Erythroblast (primary cell): Measurements from ENCODE around the gene PRRC2C.
A peak's percentile ranks its signal among the peaks of the same experiment; 100 is the strongest.

ENCODE experiments used
- DNase-seq, 2 experiments: peaks; one replicate each; lab custom pipeline; 2025; lab: John Stamatoyannopoulos, UW
- GATA1 ChIP-seq: IDR thresholded peaks from 2 replicates; pipeline ENCODE4 v1.6.1; 2011; ENCODE audit warnings: low read depth, mild to moderate bottlenecking, control low read depth, low read length, moderate library complexity
- POLR2A ChIP-seq: IDR thresholded peaks from 2 replicates; pipeline ENCODE4 v1.6.1; 2011; ENCODE audit warnings: mild to moderate bottlenecking, low read length

PRRC2C gene

DNA sequence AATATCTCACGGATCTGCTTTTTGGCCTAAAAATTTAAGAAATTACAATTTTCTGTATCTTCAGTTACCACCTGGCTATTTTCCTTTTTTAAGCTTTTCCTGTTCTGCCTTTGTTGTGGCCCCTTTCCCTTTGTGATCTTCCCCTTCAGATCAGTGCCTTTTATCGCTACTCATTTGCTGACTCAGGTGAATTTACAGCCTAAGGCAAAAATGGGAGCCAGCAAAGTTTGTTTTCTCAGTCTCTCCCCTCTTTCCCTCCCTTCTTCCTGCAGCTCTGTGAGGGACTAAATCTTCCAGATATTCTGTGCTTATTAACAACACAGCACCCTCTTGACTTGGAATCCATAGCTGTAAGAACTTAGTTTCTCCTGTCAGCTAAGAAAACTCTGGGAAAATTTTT, 5.3 kb upstream of the PRRC2C start:
- DNase-seq = no peak

DNA sequence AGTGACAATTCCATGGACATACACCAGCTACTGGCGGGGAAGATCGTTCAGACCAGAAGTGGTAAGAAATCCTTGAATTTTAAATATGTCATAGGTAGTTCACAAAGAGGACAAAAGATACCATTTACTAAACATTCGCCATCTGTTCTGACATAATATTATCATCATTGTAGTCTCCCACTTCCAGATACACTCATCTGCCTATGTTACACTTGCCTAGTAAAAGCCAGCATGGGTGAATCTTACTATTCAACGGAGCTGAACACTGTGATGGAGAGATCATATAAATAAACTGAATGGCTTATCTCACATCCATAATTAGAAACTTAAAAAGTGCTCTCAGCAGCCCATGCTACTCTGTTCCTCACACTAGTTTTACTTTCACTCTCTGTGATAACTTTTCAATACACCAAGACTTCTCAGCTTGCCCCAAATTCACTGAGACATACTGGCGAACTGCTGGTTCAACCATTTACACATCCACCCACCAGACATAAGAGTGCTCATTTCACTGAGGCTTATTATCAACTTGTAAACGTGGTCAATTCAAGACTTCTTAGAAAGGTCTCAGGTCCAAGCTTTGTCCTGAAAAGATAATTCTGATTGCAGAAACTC, 463 bp upstream of the PRRC2C start:
- TF ChIP-seq GATA1 (no peak), POLR2A (no peak)
- no peak for DNase-seq

More for the DNA sequence above, 5.3 kb upstream of the PRRC2C start:
- TF ChIP-seq GATA1 = no peak
- TF ChIP-seq POLR2A = no peak

GRCh38 chr1:171486048-171486519, 754 bp downstream of the PRRC2C start:
- DNase-seq = peak; percentile 64 to 74
- no peak for TF ChIP-seq GATA1
- no peak for TF ChIP-seq POLR2A

GRCh38 chr1:171487038-171487437, 1.7 kb downstream of the PRRC2C start:
- peak in 1 of 2 experiments; percentile 29 for DNase-seq
- no peak for TF ChIP-seq POLR2A
- TF ChIP-seq GATA1 = no peak

DNA sequence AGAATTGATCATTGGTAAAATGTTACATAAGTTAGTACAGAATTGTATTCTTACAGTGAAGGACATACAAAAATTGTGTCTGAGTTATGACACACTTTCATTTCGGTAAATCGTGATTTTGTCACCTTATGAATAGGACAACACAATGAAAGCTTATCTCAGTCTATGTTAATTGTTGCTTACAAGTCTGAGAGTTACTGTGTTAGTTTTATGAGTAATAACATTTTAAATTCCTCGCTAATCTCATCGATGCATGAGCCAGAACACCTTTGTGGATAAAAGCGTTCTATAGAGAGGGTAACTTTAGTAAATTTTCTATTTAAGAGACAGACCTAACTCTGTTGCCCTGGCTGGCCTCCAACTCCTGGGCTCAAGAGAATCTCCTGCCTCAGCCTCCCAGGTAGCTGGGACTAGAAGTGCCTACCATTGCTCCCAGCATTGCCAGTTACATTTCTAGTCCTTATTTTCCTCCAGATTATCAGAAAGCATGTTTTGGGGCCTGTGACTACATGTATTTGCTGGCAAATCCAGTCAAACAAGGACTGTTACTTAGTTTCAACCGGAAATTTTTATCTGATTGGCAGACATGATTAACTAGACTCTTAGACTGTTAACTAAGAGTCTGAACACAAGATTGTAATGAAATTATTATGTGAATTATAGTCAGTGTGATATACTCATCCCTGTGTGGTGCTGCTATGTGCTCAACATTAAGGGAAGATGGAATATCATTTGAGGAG, 3.0 kb downstream of the PRRC2C start:
- TF ChIP-seq GATA1 = no peak
- TF ChIP-seq POLR2A = no peak

GRCh38 chr1:171494076-171494475, 8.7 kb downstream of the PRRC2C start:
- TF ChIP-seq POLR2A = no peak
- no peak for TF ChIP-seq GATA1
- no peak for DNase-seq

More for the DNA sequence above, 3.0 kb downstream of the PRRC2C start:
- DNase-seq = peak; percentile 15 to 18

GRCh38 chr1:171495444-171495843, 10.1 kb downstream of the PRRC2C start:
- no peak for TF ChIP-seq POLR2A
- TF ChIP-seq GATA1 = no peak
- DNase-seq = no peak

DNA sequence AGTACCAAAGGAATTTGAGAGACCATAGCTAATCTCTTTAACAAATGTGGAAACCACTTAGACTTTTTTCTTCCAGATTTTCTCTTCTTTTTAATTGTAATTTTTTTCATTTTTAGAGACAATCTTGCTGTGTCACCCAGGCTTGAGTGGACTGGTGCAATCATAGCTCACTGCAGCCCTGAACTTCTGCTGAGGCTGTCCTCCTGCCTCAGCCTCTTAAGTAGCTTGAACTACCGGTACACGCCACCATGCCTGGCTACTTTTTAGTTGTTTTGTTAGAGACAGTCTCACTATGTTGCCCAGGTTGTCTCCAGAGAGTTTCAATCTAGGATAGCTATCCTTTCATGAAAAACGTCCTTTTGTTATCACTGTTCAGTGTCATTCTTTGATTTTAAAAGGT, 15.0 kb downstream of the PRRC2C start:
- DNase-seq = no peak
- no peak for TF ChIP-seq POLR2A
- no peak for TF ChIP-seq GATA1

- DNase-seq = no peak
- no peak for TF ChIP-seq GATA1
- TF ChIP-seq POLR2A = no peak
Observed at GRCh38 chr1:171500803-171501202, 15.5 kb downstream of the PRRC2C start.

DNA sequence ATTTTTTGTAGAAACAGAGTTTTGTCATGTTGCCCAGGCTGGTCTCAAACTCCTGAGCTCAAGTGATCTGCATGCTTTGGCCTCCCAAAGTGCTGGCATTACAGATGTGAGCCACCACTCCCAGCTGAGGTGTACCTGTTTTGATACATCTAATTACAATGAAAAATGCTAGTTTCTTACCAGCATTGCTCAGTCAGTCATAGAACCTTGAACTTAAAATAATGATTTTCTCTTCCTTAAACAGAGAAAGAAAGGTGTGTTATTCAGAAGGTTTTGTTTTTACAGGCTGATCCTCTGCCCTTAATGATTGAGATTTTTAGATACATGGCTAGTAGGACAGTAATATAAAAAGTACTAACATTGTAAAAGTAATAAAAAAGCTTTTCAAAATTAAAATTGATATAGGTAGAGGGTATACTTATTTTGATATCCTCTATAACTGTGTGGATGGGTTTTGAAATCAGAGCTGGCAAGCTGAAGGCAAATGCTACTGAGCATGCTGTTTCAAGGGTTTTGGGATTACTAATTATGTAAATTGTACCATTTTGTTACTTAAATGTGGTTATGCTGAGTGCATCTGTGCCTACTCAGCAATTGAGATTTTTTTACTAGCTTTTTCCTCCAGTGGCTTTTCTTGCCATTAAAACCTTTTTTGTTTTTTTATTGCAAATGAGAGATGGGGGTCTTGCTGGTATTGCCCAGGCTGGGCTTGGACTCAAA, 16.1 kb downstream of the PRRC2C start:
- TF ChIP-seq GATA1 (no peak), POLR2A (no peak)
- DNase-seq = no peak

DNA sequence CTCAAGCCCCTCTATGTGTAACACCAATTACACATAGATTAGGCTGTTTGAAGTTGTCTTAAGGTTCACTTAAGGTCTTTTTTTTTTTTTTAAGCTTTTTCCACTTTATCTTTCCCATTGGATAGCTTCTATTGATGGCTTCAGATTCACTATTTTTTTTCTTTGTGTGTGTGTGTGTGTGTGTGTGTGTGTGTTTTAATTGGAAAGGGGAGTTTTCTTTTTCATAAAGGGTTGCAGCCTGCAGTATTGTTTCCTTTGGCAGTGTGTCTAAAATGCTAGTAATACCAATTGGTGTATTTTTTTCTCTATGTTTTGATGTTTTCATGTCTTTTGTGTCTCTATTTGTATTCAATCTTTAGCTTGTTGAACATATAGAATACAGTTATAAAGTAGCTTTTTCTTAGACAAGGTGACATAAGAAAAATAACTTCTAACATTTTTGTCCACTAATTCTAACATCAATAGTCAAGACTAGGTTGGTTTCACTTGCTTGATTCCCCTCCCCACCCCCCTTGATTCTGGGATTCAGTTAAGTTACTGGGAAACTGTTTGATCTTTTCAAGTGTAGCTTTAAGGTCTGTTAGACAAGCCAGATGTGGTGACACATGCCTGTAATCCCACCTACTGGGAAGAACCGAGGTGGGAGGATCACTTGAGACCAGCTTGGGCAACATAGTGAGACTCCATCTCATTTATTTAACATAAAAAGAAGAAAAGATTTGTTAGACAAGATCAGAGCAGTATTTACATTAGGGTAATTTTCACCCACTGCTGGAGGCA, 21.4 kb downstream of the PRRC2C start:
- TF ChIP-seq GATA1 (no peak), POLR2A (no peak)
- no peak for DNase-seq

GRCh38 chr1:171507435-171507834, 22.1 kb downstream of the PRRC2C start:
- no peak for DNase-seq
- TF ChIP-seq GATA1 (no peak), POLR2A (no peak)

- no peak for DNase-seq
- no peak for TF ChIP-seq GATA1
- TF ChIP-seq POLR2A = no peak
Observed at GRCh38 chr1:171509191-171509590, 23.9 kb downstream of the PRRC2C start.
